Muscle of back (tissue), 11 donors: ENCODE measurements around the gene SPATS2L. TPM values are rescaled to one million over a fixed set of nuclear protein-coding genes. Genes with fewer than 3 reads are reported as not detected.

ENCODE experiments used
- DNase-seq, 3 donors: peaks; one replicate each; pipeline versions ENCODE4 v3.0.0 to v3.0.0-alpha.2; 2013
- polyA plus RNA-seq, 10 donors: library from polyadenylated mRNA; unstranded; fragments of 120-200 nt; gene quantifications; one replicate each; pipeline ENCODE4 v1.2.1, GENCODE V29; 2013; ENCODE audit not compliant: insufficient read length in 10 of 10

SPATS2L gene
- polyA plus RNA-seq, 10 donors = 193 to 235 (median 219) TPM

- DNase-seq = no peak
Observed at GRCh38 chr2:200288670-200289429, 17.6 kb upstream of the SPATS2L start.

GRCh38 chr2:200296118-200296517, 10.4 kb upstream of the SPATS2L start:
- DNase-seq = no peak

- DNase-seq = no peak
Observed at GRCh38 chr2:200297100-200297499, 9.4 kb upstream of the SPATS2L start.

- peak in 1 of 3 donors; percentile 52 for DNase-seq
Observed at GRCh38 chr2:200297989-200298388, 8.5 kb upstream of the SPATS2L start.

- DNase-seq = no peak
Observed at GRCh38 chr2:200298816-200299215, 7.7 kb upstream of the SPATS2L start.

- no peak for DNase-seq
Observed at GRCh38 chr2:200300065-200300464, 6.4 kb upstream of the SPATS2L start.

GRCh38 chr2:200300638-200301314, 5.7 kb upstream of the SPATS2L start:
- peak in 1 of 3 donors; percentile 43 for DNase-seq

- DNase-seq = peak in 1 of 3 donors; percentile 52
Observed at GRCh38 chr2:200301953-200302858, 4.3 kb upstream of the SPATS2L start.

GRCh38 chr2:200302940-200303727, 3.4 kb upstream of the SPATS2L start:
- DNase-seq = no peak

GRCh38 chr2:200305797-200306195, 697 bp upstream of the SPATS2L start:
- DNase-seq = no peak

GRCh38 chr2:200306931-200307723, 634 bp downstream of the SPATS2L start:
- peak in 2 of 3 donors; percentile 62 to 87 for DNase-seq

GRCh38 chr2:200307724-200308545, 1.4 kb downstream of the SPATS2L start:
- peak; percentile 40 to 69 (median 41) for DNase-seq

GRCh38 chr2:200308546-200309295, 2.2 kb downstream of the SPATS2L start:
- peak; percentile 35 to 73 (median 37) for DNase-seq

- no peak for DNase-seq
Observed at GRCh38 chr2:200309296-200310049, 3.0 kb downstream of the SPATS2L start.

GRCh38 chr2:200310545-200310971, 4.1 kb downstream of the SPATS2L start:
- no peak for DNase-seq

- no peak for DNase-seq
Observed at GRCh38 chr2:200311139-200311538, 4.6 kb downstream of the SPATS2L start.

GRCh38 chr2:200314976-200315567, 8.6 kb downstream of the SPATS2L start:
- DNase-seq = peak in 1 of 3 donors; percentile 44
